RWPE2 (cell line): ENCODE data around the gene CATSPERB.
"Not testable (repeated sequence)": the region's sequence is repeated elsewhere in the genome, so short reads cannot be mapped to it uniquely, and the experiment has no call there.

Source experiments
- ATAC-seq: fragments of 200-7000 bp; cut with Tn5 transposase; 3 replicates; pipeline ENCODE4 v1.9.1; 2021; ENCODE audit warnings: low read depth
- DNase-seq: peaks from one replicate; pipeline ENCODE4 v3.0.0-alpha.2; 2020; ENCODE audit warnings: low spot score
- H3K27ac ChIP-seq: fragments of 450-650 bp; 2 replicates; pipeline ENCODE4 v1.5.1; 2017; ENCODE audit warnings: mild to moderate bottlenecking; ENCODE audit not compliant: poor library complexity, severe bottlenecking
- H3K27me3 ChIP-seq: fragments of 250-450 bp; sonication (Bioruptor Pico); 2 replicates; pipeline ENCODE4 v1.5.1; 2021; ENCODE audit warnings: mild to moderate bottlenecking, moderate library complexity; ENCODE audit not compliant: insufficient read depth, poor library complexity, severe bottlenecking
- H3K36me3 ChIP-seq: fragments of 250-450 bp; sonication (Bioruptor Pico); 2 replicates; pipeline ENCODE4 v1.5.1; 2020; ENCODE audit warnings: low read depth, mild to moderate bottlenecking, moderate library complexity
- H3K4me1 ChIP-seq: fragments of 250-450 bp; sonication (Bioruptor Pico); 2 replicates; pipeline ENCODE4 v1.5.1; 2021; ENCODE audit warnings: mild to moderate bottlenecking, moderate library complexity; ENCODE audit not compliant: insufficient read depth, poor library complexity, severe bottlenecking
- H3K4me3 ChIP-seq: fragments of 250-450 bp; sonication (Bioruptor Pico); 2 replicates; pipeline ENCODE4 v1.5.1; 2021; ENCODE audit warnings: mild to moderate bottlenecking, moderate library complexity; ENCODE audit not compliant: severe bottlenecking
- H3K9me3 ChIP-seq: fragments of 250-450 bp; sonication (Bioruptor Pico); 2 replicates; pipeline ENCODE4 v1.5.1; 2021; ENCODE audit warnings: mild to moderate bottlenecking, moderate library complexity; ENCODE audit not compliant: severe bottlenecking
- TF ChIP-seq, protein P1 (sequence below): fragments of 450-650 bp; IDR thresholded peaks from one replicate; pipeline ENCODE4 v1.5.1; 2017; ENCODE audit warnings: mild to moderate bottlenecking, moderate library complexity; ENCODE audit not compliant: poor library complexity, severe bottlenecking

CATSPERB gene

DNA sequence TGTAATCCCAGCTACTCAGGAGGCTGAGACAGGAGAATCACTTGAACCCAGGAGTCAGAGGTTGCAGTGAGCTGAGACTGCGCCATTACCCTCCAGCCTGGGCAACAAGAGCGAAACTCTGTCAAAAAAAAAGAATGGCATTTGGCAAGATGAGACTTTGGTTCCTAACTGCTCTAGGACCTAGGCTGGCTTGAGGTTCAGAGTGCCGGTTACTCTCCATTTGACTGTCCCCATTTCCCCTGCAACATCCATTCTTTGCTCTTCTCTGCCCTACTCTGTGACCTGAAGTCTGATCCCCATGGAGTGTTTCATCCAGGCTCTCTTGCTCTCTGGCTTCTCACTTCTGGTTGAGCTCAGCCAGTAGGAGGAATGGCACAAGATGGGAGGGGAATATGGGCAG lies 195.6 kb downstream of the CATSPERB start:
- TF ChIP-seq, protein P1, sequence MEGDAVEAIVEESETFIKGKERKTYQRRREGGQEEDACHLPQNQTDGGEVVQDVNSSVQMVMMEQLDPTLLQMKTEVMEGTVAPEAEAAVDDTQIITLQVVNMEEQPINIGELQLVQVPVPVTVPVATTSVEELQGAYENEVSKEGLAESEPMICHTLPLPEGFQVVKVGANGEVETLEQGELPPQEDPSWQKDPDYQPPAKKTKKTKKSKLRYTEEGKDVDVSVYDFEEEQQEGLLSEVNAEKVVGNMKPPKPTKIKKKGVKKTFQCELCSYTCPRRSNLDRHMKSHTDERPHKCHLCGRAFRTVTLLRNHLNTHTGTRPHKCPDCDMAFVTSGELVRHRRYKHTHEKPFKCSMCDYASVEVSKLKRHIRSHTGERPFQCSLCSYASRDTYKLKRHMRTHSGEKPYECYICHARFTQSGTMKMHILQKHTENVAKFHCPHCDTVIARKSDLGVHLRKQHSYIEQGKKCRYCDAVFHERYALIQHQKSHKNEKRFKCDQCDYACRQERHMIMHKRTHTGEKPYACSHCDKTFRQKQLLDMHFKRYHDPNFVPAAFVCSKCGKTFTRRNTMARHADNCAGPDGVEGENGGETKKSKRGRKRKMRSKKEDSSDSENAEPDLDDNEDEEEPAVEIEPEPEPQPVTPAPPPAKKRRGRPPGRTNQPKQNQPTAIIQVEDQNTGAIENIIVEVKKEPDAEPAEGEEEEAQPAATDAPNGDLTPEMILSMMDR, result no peak
- DNase-seq (no peak), ATAC-seq (no peak)
- Histone ChIP-seq H3K4me1 (peaks cover 8% of the 10 kb centered on the region), H3K36me3 (no peaks in the 10 kb centered on the region), H3K27ac (no peak overlapping the region), H3K27me3 (no peaks in the 10 kb centered on the region), H3K9me3 (no peaks in the 10 kb centered on the region), H3K4me3 (no peak overlapping the region)

DNA sequence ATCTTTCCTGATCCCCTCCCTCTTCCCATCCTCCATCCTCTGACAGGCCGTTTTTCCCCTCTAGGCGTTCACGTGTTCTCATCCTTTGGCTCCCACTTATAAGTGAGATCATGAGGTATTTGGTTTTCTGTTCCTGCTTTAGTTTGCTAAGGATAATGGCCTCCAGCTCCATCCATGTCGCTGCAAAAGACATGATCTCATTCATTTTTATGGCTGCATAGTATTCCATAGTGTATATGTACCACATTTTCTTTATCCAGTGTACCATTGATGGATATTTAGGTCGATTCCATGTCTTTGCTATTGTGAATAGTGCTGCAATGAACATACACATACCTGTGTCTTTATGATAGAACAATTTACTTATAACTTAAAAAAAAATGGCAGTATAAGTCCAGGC lies 197.8 kb downstream of the CATSPERB start:
- not testable (repeated sequence) for H3K27ac ChIP-seq, DNase-seq

DNA sequence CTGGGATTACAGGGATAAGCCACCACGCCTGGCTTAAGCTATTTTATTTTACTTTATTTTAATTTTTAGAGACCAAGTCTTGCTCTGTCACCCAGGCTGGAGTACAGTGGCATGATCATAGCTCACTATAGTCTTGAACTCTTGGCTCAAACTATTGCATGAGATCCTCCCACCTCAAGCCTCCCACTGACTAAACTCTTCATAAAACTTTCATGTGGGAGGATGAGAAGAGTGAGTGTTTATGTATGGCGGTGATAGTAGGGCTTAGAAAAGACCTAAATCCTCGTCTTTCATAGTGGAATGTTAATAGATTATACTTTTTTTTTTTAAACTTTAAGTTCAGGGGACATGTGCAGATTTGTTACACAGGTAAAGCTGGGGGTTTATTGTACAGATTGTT lies 198.3 kb downstream of the CATSPERB start:
- DNase-seq (no peak), ATAC-seq (no peak)
- H3K4me1 ChIP-seq, result peaks cover 8% of the 10 kb centered on the region
- H3K9me3 ChIP-seq, result no peaks in the 10 kb centered on the region
- H3K27me3 ChIP-seq, result no peaks in the 10 kb centered on the region
- H3K36me3 ChIP-seq, result no peaks in the 10 kb centered on the region
- H3K27ac ChIP-seq, result no peak overlapping the region
- TF ChIP-seq, protein P1, result no peak
- H3K4me3 ChIP-seq, result no peak overlapping the region

More for the DNA sequence above, 197.8 kb downstream of the CATSPERB start:
- H3K27me3 ChIP-seq, H3K4me1 ChIP-seq, H3K36me3 ChIP-seq, H3K4me3 ChIP-seq, H3K9me3 ChIP-seq, ATAC-seq: not testable (repeated sequence)
